Activated CD8-positive, alpha-beta memory T cell treated with anti-CD3 and anti-CD28 coated beads for 4 hours (primary cell): ENCODE results near the gene ARMC7.
"Not testable (repeated sequence)": the region's sequence is repeated elsewhere in the genome, so short reads cannot be mapped to it uniquely, and the experiment has no call there.

ENCODE experiments used
- DNase-seq, 2 donors: peaks; one replicate each; pipeline ENCODE4 v3.0.0-alpha.2; 2020; ENCODE audit warnings: low read depth in 2 of 2

The ARMC7 gene

DNA sequence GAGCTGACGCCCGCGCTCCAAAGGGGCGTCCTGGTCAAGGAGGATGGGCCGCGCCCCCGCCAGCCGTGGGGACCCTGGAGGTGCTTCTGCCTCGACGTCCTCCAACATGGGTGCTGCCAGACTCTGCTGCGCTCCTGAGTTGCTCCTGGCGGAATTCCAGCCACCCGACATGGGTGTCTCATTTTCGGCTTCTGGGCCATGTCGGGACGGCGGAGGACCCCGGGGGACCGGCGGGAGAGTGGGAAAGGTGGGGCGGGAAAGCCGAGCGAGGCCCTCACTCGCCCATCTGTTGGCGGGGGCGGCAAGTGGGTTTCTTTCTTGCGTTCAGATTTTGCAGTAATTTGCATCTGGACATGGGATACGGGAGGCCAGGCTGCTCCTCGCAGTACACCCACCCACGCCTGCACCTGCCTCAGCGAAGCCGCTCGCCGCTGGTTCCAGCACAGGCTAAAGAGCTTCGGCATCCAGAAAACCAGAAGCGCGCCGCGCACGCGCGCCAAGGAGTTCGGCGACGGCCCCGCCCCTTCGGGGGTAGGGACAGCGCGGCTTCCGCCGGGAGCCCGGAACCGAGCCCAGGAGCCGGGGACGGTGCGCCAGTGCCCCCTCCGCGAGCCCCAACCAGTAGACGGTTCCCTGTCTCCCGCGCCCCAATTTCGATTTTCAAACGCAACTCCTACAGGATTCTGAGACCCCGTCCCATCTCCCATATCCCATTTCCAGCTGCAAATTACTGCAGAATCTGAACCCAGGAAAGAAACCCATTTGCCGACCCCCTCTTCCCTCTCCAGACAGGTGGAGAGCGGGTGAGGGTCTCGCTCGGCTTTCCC is at the start of gene ARMC7:
TSS of gene ARMC7 (plus strand) at position 563 of the 827 bp plus-strand sequence. CDS start 320 bp downstream, outside the sequence.
- DNase-seq, result peak; percentile 75

GRCh38 chr17:75060434-75061054 is 49.2 kb upstream of the ARMC7 start:
- no peak for DNase-seq

GRCh38 chr17:75061055-75061438 is 48.7 kb upstream of the ARMC7 start:
- DNase-seq, result no peak

- no peak for DNase-seq
Observed at GRCh38 chr17:75061618-75062017, 48.2 kb upstream of the ARMC7 start.

- DNase-seq, result no peak
Observed at GRCh38 chr17:75063201-75063600, 46.6 kb upstream of the ARMC7 start.

- DNase-seq, result no peak
Observed at GRCh38 chr17:75063626-75064025, 46.1 kb upstream of the ARMC7 start.

DNA sequence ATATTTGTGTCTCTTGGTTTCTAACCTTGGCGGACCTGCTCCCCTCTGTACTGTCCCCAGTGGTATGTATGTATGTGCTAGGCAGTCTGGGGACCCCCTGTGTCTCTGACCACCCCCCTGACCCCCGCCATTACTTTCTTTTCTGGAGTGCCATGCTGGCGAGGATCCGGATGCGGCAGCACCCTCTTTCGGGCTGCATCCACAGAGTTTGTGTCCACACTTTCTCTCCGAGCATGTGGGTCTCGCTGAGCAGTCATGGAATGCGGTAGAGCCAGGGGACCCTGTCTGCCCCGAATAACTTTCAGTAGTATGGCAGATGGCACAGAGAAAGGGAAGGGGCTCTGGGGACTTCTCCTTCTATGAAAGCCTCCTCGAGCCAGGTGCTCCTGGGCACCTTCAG is 45.7 kb upstream of the ARMC7 start:
- no peak for DNase-seq

DNA sequence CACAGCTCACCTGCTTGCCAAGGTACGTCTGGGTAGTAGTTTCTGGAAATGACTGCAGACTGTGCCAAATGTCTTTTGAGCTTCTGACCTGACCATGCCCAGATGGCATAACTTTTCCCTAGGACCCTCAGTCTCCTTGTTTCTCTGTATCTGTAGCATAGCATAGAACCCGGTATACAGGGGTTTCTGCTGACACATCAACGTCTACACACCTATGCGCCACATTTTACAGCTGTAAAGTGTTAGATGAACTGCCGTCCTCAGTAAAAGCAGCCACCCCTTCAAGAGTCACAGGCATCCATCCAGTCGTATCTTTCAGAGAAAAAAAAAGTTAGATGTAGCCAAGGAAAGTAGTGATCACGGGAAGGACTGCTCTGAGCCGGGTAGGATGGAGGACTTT is 45.3 kb upstream of the ARMC7 start:
- DNase-seq, result no peak

- no peak for DNase-seq
Observed at GRCh38 chr17:75064867-75065561, 44.8 kb upstream of the ARMC7 start.

- DNase-seq, result no peak
Observed at GRCh38 chr17:75065562-75066151, 44.1 kb upstream of the ARMC7 start.

DNA sequence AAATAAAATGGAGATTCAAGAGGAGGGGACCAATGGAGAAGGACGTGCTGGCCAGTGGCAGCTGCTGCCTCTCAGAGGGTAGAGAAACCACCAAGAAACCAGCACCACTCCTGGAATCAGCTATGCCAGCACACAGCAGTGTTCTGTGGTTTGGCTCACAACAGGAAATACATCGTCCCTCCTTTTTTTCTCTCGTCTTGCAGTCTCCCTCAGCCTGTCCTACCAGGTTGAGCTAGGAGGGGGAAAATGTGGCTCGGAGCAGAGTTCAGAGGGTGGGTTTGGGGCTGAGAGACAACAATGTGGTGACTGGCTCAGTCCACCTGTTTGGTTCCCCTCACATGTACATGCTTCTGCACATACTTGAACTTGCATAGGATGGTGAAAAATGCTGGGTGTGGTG is 41.9 kb upstream of the ARMC7 start:
- no peak for DNase-seq

DNA sequence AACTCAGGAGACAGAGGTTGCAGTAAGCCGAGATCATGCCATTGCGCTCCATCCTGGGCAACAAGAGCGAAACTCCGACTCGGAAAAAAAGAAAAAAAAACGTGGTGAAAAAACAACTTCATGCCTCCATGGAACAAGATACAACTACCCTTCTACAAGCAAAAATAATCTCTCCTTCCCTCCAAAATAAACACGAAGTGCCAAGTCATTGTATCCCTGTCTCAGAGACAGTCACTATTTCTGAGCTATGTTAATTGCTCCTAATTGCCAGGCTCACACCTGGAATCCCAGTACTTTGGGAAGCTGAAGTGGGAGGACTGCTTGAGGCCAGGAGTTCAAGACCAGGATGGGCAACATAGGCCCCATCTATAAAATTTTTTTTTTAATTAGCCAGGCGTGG is 41.0 kb upstream of the ARMC7 start:
- DNase-seq, result no peak

- no peak for DNase-seq
Observed at GRCh38 chr17:75069783-75070182, 40.0 kb upstream of the ARMC7 start.

DNA sequence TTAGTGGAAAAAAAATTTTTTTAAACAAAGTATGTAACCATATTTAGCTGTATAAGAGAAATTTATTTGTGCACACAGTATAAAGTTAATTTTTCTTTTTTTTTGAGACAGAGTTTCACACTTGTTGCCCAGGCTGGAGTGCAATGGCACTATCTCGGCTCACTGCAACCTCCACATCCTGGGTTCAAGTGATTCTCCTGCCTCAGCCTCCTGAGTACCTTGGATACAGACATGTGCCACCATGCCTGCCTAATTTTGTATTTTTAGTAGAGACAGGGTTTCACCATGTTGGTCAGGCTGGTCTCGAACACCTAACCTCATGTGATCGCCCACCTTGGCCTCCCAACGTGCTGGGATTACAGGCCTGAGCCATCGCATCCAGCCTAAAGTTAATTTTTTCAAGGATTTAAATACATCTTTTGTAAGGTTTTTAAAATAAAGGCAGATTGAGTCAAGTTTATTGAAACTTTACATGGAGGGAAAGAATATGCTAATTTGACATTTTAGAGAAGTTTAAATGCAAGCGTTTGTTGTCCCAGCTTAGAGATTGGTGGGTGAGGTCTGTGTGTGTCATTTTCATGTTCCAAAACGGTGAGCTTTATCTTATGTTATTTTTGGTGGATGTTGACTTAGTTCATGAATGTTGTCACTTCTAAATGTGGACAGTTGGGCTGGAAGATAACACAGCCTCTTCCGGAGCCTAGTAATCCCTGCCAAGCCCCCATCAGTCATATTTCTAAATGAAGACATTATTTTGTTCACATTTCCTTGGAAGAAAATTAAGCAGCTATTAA is 38.1 kb upstream of the ARMC7 start:
- DNase-seq, result not testable (repeated sequence)

DNA sequence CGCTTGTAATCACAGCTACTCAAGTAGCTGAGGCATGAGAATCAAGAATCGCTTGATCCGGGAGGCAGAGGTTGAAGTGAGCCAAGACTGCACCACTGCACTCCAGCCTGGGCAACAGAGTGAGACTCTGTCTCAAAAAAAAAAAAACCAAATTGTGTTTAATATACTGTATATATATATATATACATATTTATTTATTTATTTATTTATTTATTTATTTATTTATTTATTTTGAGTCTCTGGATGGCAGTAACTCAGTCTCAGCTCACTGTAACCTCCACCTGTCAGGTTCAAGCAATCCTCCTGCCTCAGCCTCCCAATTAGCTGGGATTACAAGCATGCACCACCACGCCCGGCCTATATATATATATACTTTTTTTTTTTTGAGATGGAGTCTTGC is 36.9 kb upstream of the ARMC7 start:
- DNase-seq, result not testable (repeated sequence)

DNA sequence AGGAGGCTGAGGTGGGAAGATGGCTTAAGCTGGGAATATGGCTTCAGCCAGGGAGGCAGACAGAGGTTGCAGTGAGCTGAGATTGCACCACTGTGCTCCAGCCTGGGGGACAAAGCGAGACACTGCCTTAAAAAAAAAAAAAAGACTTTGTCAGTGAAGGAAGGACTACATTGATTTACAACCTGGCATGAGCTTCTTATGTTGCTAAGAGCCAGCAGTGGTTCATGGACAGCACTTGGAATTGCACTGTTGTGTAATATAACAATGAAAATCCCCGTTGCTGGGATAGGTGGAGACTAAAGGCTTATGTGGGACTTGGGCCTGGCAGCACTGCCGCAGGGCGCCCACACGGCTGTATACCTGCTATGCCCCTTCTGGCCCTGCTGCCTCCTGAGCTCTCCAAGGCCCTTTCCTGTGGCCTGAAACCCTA is 36.1 kb upstream of the ARMC7 start:
- DNase-seq, result no peak

- DNase-seq, result no peak
Observed at GRCh38 chr17:75074532-75074931, 35.2 kb upstream of the ARMC7 start.

DNA sequence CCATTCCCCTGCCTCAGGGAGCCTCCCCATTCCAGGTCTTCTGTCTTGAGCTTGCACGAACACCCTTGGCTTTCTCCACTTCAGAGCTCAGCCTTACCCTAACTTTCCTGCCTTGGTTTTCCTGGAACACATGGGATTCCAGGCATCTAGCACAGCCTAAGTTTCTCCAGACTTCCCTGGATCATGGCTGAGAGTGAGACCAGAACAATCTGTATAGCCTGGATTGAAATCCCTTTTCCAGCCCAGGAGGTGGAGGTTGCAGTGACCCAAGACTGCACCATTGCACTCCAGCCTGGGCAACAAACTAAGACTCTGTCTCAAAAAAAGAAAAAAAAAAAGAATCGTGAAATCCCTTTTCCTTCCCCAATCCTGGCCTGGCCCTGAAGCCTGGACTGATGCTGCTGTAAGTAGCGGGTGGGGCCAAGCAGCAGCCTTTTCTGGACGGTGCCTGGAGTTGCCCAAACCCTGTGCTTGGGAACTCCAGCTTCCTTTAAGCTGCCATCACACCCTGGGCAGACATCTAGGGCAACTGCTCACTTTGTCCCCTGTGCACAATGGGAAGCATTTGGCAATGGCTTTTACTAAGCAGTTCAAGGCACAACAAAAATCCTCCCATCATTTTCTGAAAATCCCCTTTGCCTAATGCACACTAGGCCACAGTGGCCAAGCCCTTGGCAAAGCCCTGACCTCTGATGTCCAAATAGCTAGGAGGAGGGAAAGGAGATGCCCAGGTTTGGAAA is 34.0 kb upstream of the ARMC7 start:
- no peak for DNase-seq

DNA sequence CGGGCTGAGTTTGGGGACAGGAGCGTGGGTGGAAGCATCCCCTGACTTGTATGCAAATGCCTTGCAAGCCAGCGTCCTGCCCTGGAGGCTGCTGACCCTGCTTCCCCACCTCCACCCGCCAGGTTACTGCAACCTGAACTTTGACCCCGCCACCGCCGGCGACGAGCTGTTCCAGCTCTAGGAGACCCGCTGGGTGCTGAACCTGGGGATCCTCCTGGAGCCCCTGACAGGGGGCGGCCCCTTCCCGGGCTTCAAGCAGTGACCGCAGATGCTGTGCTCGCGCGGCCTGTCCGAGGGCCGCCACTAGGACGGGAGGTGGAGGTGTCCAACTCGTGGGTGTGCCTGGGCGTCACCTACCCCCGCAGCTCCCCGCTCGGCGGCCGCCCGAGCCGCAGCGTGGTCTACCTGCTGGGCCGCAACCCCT is 32.7 kb upstream of the ARMC7 start:
- no peak for DNase-seq

DNA sequence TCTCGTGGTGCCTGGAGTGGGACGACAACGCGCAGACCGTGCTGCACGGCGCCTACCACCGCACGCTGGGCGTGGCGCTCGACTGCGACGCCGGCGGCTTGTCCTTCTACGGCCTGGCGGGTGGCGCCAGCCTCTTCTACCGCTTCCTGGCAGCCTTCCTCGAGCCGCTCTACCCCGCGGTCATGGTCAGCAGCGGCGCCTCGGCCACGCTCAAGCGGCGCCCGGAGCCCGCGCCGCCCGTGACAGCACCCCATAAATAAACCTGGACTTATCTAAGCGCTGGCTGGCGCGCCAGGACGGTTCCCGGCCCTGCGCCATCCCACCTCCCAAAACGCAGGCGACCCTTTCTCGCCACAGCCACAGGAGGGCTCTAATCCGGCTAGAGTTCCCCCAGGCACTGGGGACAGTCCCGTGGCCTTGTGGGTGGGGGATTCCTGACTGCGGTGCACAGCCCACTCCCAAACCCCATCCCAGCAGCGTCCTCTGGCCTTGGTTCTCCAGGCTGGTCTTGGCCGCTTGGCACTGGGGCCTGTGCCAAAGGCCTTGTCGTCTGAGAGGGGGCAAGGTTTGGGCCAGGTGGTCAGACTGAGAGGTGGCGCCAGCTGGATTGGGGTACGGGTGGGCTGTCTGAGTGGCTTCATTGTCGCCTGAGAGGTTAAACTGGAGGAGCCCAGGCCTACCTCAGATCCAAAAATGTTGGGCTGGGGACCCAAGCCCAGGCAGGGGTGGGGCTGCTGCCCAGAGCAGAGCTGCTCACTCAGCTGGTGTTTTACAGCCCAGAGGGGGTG is 32.1 kb upstream of the ARMC7 start:
- no peak for DNase-seq
